NCI-H146 treated with DMSO at 0.1 percent for 48 hours (cell line): ENCODE measurements around the gene ARSI.

Source experiments
- DNase-seq: peaks from one replicate; lab custom pipeline; 2025; ENCODE audit not compliant: unreplicated experiment; lab: John Stamatoyannopoulos, UW

Gene ARSI

DNA sequence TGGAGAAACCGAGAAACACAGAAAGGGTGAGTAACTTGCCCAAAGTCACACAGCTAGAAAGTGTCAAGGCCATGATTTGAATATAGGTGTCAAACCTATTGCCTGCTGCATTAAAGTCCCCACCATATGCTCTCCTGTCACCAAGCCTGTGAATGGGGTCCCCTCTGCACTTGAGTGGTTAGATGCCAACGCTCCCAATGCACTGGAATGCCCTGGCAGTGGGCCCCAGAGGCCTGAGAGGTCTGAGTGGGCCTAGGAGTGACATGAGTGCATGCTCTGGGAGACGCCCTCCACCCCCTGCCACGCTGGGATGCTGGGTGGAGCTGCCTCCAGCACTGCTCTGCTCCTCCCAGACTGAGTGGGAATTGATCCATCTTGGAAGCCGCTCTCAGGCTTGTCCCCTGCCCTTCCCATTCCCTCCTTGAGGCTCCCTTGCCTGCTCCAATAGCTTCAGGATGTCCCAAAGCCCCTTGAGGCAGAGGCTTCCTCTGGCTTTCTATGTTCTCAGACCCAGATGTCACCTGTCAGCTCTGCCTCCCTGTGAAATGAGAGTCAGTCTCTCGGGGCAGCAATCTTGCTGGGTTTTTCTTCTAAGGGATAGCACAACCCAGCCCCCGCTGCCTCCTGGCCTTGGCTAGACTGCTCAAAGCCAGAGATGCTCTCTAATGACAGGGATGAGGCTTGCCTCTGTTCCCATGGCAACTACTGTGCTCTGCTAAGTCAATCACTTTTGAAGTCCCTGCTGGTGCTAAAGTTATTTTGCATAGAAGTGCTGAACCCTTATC, 6.6 kb upstream of the ARSI start:
- DNase-seq = no peak

- no peak for DNase-seq
These were observed 5.1 kb upstream of the ARSI start for GRCh38 chr5:150307617-150308426.

DNA sequence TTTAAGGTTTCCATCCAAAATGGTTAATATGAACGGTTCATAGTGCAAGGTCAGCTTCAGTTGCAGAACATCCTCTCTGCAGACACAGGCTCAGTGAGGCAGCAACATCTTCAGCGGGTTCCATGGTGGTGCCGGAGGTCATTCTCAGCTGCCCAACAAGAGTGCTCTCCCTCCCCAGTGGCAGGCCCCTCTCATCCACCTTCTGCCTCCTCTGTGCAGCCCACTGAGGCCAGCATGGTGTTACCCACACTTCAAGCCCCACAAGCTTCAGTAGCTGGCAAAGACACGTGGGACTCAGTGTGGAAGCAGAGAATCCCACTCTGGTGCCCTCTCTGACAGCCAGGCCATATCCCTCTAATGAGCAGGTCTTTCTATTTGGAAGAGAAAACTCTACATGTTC, 4.1 kb upstream of the ARSI start:
- no peak for DNase-seq

DNA sequence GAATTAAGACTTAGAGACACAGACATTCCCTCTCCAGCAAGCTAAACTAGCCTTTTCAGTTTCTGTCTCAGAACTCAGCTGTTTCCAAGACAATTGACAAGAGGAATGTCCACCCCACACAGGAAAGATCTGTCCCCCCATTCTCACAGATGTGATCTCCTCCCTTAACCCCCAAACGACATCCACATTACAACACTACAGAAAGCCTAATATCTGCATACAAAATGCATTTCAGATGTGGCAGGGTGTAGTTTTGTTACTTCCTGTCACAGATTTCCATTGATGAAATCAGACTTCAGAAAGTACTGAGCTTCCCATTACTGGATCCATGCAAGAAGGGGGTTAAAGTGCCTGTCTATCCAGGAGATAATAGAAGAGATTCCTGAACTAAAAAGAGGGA, 2.9 kb upstream of the ARSI start:
- no peak for DNase-seq

GRCh38 chr5:150305095-150305494, 2.4 kb upstream of the ARSI start:
- DNase-seq = no peak

- no peak for DNase-seq
These were observed 1.9 kb upstream of the ARSI start for GRCh38 chr5:150304481-150305081.

DNA sequence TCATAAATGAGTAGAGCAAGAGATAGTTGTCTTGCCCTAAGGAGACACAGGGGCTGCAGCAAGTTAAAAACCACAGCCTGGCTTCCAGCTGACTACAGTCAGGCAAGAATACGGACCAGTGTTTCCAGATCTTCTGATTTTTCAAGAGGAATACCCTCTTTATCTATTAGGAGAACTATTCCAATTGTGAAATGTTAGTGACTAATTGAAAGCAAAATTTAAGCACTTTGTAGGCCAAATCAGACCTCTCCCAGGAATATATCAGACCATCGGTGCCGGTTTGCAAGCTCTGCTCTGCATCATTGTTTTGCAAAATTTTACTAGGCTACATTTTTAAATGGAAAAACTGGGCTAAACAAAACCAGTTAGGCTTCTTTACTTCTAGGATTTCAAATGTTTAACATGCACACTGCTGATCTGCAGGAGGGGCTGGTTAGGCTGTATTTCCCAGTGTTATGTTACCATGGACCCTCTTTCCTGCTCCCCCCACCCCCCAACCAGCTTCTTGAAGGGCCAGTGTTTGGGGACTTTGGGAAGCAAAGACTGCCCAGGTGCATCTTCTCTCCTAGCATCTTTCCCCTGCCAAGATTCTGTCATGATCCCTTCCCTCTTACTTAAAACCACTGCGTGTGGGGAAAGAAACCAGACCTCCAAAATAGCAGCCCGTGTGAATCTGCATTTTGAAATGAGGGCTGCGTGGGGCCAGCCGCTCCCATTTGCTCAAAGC, 1.1 kb upstream of the ARSI start:
- no peak for DNase-seq

DNA sequence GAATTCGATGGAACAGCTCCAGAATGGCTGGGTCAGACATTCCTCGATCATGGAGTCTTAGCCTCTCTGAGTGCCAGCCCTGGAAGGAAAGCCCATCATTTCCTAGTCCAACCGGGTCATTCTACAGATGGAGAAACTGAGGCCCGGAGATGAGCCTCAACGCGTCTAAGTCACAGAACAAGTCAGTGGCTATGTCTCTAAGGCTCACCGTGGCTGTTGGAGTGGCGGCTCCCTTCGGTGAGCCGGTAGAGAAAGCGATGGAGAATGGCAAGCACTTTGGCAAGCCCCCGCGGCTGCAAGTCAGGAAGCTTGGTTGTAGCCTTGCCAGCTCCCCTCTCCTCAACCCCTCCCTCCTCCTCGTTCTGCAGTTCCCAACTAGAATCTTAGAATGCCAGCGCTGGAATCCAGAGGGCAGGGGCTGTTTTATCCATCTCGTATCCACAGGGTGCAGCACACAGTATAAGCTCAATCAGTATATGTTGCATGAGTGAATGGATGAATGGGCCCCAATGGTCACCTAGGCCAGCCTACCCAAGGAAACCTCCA, 438 bp upstream of the ARSI start:
- DNase-seq = no peak

- no peak for DNase-seq
These were observed 804 bp downstream of the ARSI start for GRCh38 chr5:150301901-150302300.

- DNase-seq = no peak
These were observed 1.6 kb downstream of the ARSI start for GRCh38 chr5:150301170-150301505.

GRCh38 chr5:150300496-150301169, 2.1 kb downstream of the ARSI start:
- DNase-seq = no peak

- no peak for DNase-seq
These were observed 3.0 kb downstream of the ARSI start for GRCh38 chr5:150299571-150300327.

GRCh38 chr5:150298701-150299451, 3.8 kb downstream of the ARSI start:
- DNase-seq = no peak

- no peak for DNase-seq
These were observed 4.6 kb downstream of the ARSI start for GRCh38 chr5:150297934-150298595.

- no peak for DNase-seq
These were observed 5.3 kb downstream of the ARSI start for GRCh38 chr5:150297236-150297890.

DNA sequence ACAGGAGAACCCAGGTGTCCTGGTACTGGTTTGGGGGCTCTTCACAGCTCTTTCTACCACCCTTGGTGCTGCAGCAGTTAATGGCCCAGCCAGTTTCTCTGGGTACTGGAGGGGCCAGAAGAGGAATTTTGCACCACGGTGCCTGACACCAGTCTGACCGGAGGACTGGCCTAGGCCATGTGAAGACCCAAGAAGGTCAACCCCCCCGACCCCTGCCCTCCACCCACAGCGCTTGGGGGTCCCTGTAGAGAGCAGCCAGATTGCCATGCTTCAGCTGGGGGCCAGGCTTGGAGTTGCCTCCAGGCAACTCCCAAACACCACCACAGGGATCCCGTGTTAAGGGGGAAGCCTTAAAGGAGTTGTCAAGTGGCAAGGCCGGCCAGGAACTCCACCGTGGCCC, 6.2 kb downstream of the ARSI start:
- DNase-seq = no peak

DNA sequence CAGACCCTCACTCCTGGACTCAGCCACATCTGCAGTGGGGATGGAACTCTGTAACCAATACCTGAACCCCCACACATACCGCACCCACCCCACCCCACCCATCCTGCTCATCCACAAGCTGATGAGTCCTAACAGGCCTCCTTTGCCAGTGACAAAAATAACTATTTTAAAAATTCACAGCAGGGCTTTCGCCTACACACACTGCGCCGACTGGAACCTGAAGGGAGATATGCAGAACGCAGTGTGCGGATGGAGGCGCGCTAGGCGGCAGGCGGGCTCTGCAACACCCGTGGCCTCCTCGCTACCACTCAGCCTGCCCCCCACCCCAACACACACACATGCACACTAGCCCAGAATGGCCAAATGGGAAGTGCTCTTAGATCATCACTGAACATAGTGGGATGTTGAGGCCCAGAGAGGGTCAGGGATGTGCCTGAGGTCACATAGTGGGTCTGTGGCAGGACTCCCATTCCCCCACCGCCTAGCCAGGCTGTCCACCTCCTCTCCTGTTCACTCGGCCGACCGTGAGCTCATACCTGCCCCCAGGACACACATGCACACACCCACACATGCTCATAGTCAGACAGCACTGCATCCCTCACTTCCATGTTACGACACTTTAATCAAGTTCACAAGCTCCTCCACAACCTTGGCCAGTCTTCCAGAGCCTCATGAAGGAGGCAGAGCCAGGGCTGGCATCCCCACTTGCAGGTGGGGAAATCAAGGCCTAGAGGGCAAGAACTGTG, 6.8 kb downstream of the ARSI start:
- no peak for DNase-seq
